ENCODE data around the gene TUSC2.

DNA sequence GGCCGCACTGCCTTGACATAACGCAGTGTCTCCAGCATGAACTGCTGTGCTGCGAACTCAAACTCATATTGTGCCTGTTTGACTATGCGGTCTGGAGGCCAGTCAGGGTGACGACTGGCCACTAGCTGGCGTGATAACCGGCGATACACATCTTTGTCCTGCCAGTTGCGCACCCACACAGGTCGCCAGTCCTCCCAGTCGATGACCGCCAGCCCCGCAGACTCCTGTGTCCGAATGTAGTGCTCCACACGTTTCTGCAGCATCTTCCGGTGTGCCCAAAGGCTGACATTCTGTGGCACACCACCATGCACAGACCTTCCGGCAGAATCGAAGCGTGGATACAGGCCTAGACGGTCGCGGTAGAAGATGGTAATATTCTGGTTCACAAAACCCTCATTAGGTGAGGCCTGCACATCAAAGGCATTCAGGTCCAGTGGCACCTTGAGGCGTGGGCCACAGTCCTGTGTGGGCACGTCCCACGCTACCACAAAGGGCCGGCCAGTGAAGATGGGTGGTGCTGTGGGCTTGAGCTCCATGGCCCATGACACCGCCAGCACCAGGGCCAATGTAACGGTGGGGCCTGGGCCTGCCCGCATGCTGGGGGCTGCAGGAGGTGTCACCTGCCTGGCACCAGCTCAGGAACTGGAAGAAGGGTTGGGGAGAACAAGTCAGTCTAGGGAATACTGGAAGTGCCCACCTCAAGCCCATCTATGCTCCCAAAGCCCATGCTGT lies 8.0 kb downstream of the TUSC2 start:
- TF ChIP-seq, protein P1, sequence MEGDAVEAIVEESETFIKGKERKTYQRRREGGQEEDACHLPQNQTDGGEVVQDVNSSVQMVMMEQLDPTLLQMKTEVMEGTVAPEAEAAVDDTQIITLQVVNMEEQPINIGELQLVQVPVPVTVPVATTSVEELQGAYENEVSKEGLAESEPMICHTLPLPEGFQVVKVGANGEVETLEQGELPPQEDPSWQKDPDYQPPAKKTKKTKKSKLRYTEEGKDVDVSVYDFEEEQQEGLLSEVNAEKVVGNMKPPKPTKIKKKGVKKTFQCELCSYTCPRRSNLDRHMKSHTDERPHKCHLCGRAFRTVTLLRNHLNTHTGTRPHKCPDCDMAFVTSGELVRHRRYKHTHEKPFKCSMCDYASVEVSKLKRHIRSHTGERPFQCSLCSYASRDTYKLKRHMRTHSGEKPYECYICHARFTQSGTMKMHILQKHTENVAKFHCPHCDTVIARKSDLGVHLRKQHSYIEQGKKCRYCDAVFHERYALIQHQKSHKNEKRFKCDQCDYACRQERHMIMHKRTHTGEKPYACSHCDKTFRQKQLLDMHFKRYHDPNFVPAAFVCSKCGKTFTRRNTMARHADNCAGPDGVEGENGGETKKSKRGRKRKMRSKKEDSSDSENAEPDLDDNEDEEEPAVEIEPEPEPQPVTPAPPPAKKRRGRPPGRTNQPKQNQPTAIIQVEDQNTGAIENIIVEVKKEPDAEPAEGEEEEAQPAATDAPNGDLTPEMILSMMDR (IDR thresholded peaks at IDR 0.05): no peak; the same call in 1 of the 2 replicates
- no peak for TF ChIP-seq ZFX (IDR thresholded peaks at IDR 0.05; ENCODE audit: borderline replicate concordance)
